ENCODE data around the gene GRID1. TPM values are rescaled to one million over a fixed set of nuclear protein-coding genes. Genes with fewer than 3 reads are reported as not detected.
A peak's percentile ranks its signal among the peaks of the same experiment; 100 is the strongest.

The GRID1 gene
- total and polyA plus RNA-seq, 7 experiments from 2014 or later: not detected

- no peaks in the 10 kb centered on the region for H3K36me3 Mint-ChIP-seq
Observed at GRCh38 chr10:85596389-85596788, 770.2 kb downstream of the GRID1 start.

GRCh38 chr10:85594239-85594638 is 772.4 kb downstream of the GRID1 start:
- intact Hi-C loops (cut with micrococcal nuclease): loop anchor here in 1 of 2 donors (2.0 kb wide), 1 partner anchor 19 kb away; no protein-coding TSS in a partner anchor

More at GRCh38 chr10:85596389-85596788, 770.2 kb downstream of the GRID1 start:
- ChIA-PET POLR2A (no interaction called here), CTCF (no interaction called here)
- intact Hi-C loops (cut with micrococcal nuclease): no loop called here
- Mint-ChIP-seq H3K4me3 (no peak overlapping the region), H3K27ac (no peak overlapping the region), H3K9me3 (peaks cover 0 to 1% (median 0%) of the 10 kb centered on the region in 11 donors), H3K27me3 (peaks cover 0 to 8% (median 0%) of the 10 kb centered on the region in 5 donors), H3K4me1 (peaks cover 8 to 27% (median 20%) of the 10 kb centered on the region in 7 donors)
- Histone ChIP-seq H3K4me1 (ENCODE audit: control insufficient read depth in 2 of 2, insufficient read depth in 2 of 2, low read length in 2 of 2) (peaks cover 13 to 14% of the 10 kb centered on the region in 2 donors), H3K9me3 (ENCODE audit: control insufficient read depth in 2 of 3, low read length in 3 of 3) (no peaks in the 10 kb centered on the region), H3K27me3 (ENCODE audit: control insufficient read depth in 2 of 2, insufficient read depth in 2 of 2, low read length in 2 of 2) (no peaks in the 10 kb centered on the region), H3K36me3 (ENCODE audit: control insufficient read depth in 2 of 3, insufficient read depth in 3 of 3, low read length in 3 of 3) (no peaks in the 10 kb centered on the region), H3K4me3 (ENCODE audit: low read length) (no peak overlapping the region), H3K27ac (ENCODE audit: low read depth, low read length) (no peak overlapping the region)
- DNase-seq (no peak), ATAC-seq (no peak)

GRCh38 chr10:85593226-85593772 is 773.3 kb downstream of the GRID1 start:
- peaks cover 13 to 14% of the 10 kb centered on the region in 2 donors for H3K4me1 ChIP-seq (ENCODE audit: control insufficient read depth in 2 of 2, insufficient read depth in 2 of 2, low read length in 2 of 2)
- H3K27ac ChIP-seq (ENCODE audit: low read depth, low read length): no peak overlapping the region
- no peaks in the 10 kb centered on the region for H3K36me3 ChIP-seq (ENCODE audit: control insufficient read depth in 2 of 3, insufficient read depth in 3 of 3, low read length in 3 of 3)
- POLR2A ChIA-PET: interaction anchor here (0.6 to 1.0 kb wide), 3 partner anchors 17 to 60 kb away, joined by 3 to 4 read pairs (median 4); no protein-coding TSS in a partner anchor
- H3K27me3 Mint-ChIP-seq: peaks cover 0 to 7% (median 0%) of the 10 kb centered on the region in 5 donors
- no peaks in the 10 kb centered on the region for H3K27me3 ChIP-seq (ENCODE audit: control insufficient read depth in 2 of 2, insufficient read depth in 2 of 2, low read length in 2 of 2)
- no peaks in the 10 kb centered on the region for H3K36me3 Mint-ChIP-seq
- H3K9me3 Mint-ChIP-seq: peaks cover 0 to 5% (median 0%) of the 10 kb centered on the region in 11 donors
- CTCF ChIA-PET: no interaction called here
- no peak overlapping the region for H3K4me3 ChIP-seq (ENCODE audit: low read length)
- peak overlapping the region in 1 of 9 donors; percentile 34 for H3K27ac Mint-ChIP-seq
- H3K9me3 ChIP-seq (ENCODE audit: control insufficient read depth in 2 of 3, low read length in 3 of 3): no peaks in the 10 kb centered on the region
- DNase-seq (no peak), ATAC-seq (no peak)
- H3K4me3 Mint-ChIP-seq: no peak overlapping the region
- H3K4me1 Mint-ChIP-seq: peaks cover 8 to 27% (median 20%) of the 10 kb centered on the region in 7 donors
- intact Hi-C loops (cut with micrococcal nuclease): no loop called here

More at GRCh38 chr10:85594239-85594638, 772.4 kb downstream of the GRID1 start:
- DNase-seq (peak in 2 of 9 donors; percentile 18 to 21), ATAC-seq (peak; percentile 32)
- H3K27ac Mint-ChIP-seq: peak overlapping the region in 7 of 9 donors; percentile 29 to 85 (median 45)
- no peaks in the 10 kb centered on the region for H3K36me3 ChIP-seq (ENCODE audit: control insufficient read depth in 2 of 3, insufficient read depth in 3 of 3, low read length in 3 of 3)
- CTCF ChIA-PET: no interaction called here
- H3K36me3 Mint-ChIP-seq: no peaks in the 10 kb centered on the region
- H3K4me3 ChIP-seq (ENCODE audit: low read length): no peak overlapping the region
- no peaks in the 10 kb centered on the region for H3K9me3 Mint-ChIP-seq
- H3K4me1 Mint-ChIP-seq: peaks cover 8 to 27% (median 20%) of the 10 kb centered on the region in 7 donors
- POLR2A ChIA-PET: interaction anchor here (1.0 to 1.4 kb wide), 4 partner anchors 11 to 20 kb away, joined by 3 to 6 read pairs (median 4); no protein-coding TSS in a partner anchor
- H3K4me3 Mint-ChIP-seq: peak overlapping the region in 3 of 10 donors; percentile 30 to 65 (median 42)
- peaks cover 13 to 14% of the 10 kb centered on the region in 2 donors for H3K4me1 ChIP-seq (ENCODE audit: control insufficient read depth in 2 of 2, insufficient read depth in 2 of 2, low read length in 2 of 2)
- H3K9me3 ChIP-seq (ENCODE audit: control insufficient read depth in 2 of 3, low read length in 3 of 3): no peaks in the 10 kb centered on the region
- no peak overlapping the region for H3K27ac ChIP-seq (ENCODE audit: low read depth, low read length)
- no peaks in the 10 kb centered on the region for H3K27me3 ChIP-seq (ENCODE audit: control insufficient read depth in 2 of 2, insufficient read depth in 2 of 2, low read length in 2 of 2)
- peaks cover 0 to 7% (median 0%) of the 10 kb centered on the region in 5 donors for H3K27me3 Mint-ChIP-seq

- DNase-seq: no peak
Observed at GRCh38 chr10:85581371-85581770, 785.2 kb downstream of the GRID1 start.

GRCh38 chr10:85580585-85580984 is 786.0 kb downstream of the GRID1 start:
- H3K27ac Mint-ChIP-seq: no peak overlapping the region
- no peaks in the 10 kb centered on the region for H3K4me1 Mint-ChIP-seq
- intact Hi-C loops (cut with micrococcal nuclease): no loop called here
- ATAC-seq: no peak
- Histone ChIP-seq H3K4me3 (ENCODE audit: low read length) (no peak overlapping the region), H3K4me1 (ENCODE audit: control insufficient read depth in 2 of 2, insufficient read depth in 2 of 2, low read length in 2 of 2) (no peaks in the 10 kb centered on the region), H3K27ac (ENCODE audit: low read depth, low read length) (no peak overlapping the region), H3K9me3 (ENCODE audit: control insufficient read depth in 2 of 3, low read length in 3 of 3) (no peaks in the 10 kb centered on the region), H3K36me3 (ENCODE audit: control insufficient read depth in 2 of 3, insufficient read depth in 3 of 3, low read length in 3 of 3) (no peaks in the 10 kb centered on the region), H3K27me3 (ENCODE audit: control insufficient read depth in 2 of 2, insufficient read depth in 2 of 2, low read length in 2 of 2) (no peaks in the 10 kb centered on the region)
- POLR2A ChIA-PET: no interaction called here
- peaks cover 0 to 12% (median 8%) of the 10 kb centered on the region in 5 donors for H3K27me3 Mint-ChIP-seq
- peaks cover 0 to 5% (median 0%) of the 10 kb centered on the region in 5 donors for H3K36me3 Mint-ChIP-seq
- CTCF ChIA-PET: no interaction called here
- no peak for DNase-seq
- H3K9me3 Mint-ChIP-seq: peaks cover 0 to 4% (median 0%) of the 10 kb centered on the region in 11 donors
- H3K4me3 Mint-ChIP-seq: no peak overlapping the region

More at GRCh38 chr10:85581371-85581770, 785.2 kb downstream of the GRID1 start:
- Mint-ChIP-seq H3K4me3 (no peak overlapping the region), H3K27me3 (peaks cover 0 to 12% (median 8%) of the 10 kb centered on the region in 5 donors), H3K9me3 (peaks cover 0 to 4% (median 0%) of the 10 kb centered on the region in 11 donors), H3K4me1 (no peaks in the 10 kb centered on the region), H3K36me3 (peaks cover 0 to 5% (median 0%) of the 10 kb centered on the region in 5 donors), H3K27ac (no peak overlapping the region)
- intact Hi-C loops (cut with micrococcal nuclease): no loop called here
- no peak overlapping the region for H3K27ac ChIP-seq (ENCODE audit: low read depth, low read length)
- H3K36me3 ChIP-seq (ENCODE audit: control insufficient read depth in 2 of 3, insufficient read depth in 3 of 3, low read length in 3 of 3): no peaks in the 10 kb centered on the region
- H3K4me1 ChIP-seq (ENCODE audit: control insufficient read depth in 2 of 2, insufficient read depth in 2 of 2, low read length in 2 of 2): no peaks in the 10 kb centered on the region
- CTCF ChIA-PET: no interaction called here
- no peaks in the 10 kb centered on the region for H3K9me3 ChIP-seq (ENCODE audit: control insufficient read depth in 2 of 3, low read length in 3 of 3)
- no peak for ATAC-seq
- POLR2A ChIA-PET: no interaction called here
- H3K4me3 ChIP-seq (ENCODE audit: low read length): no peak overlapping the region
- no peaks in the 10 kb centered on the region for H3K27me3 ChIP-seq (ENCODE audit: control insufficient read depth in 2 of 2, insufficient read depth in 2 of 2, low read length in 2 of 2)

- DNase-seq (no peak), ATAC-seq (no peak)
- Histone ChIP-seq H3K9me3 (ENCODE audit: control insufficient read depth in 2 of 3, low read length in 3 of 3) (no peaks in the 10 kb centered on the region), H3K4me3 (ENCODE audit: low read length) (no peak overlapping the region), H3K4me1 (ENCODE audit: control insufficient read depth in 2 of 2, insufficient read depth in 2 of 2, low read length in 2 of 2) (no peaks in the 10 kb centered on the region), H3K36me3 (ENCODE audit: control insufficient read depth in 2 of 3, insufficient read depth in 3 of 3, low read length in 3 of 3) (no peaks in the 10 kb centered on the region), H3K27me3 (ENCODE audit: control insufficient read depth in 2 of 2, insufficient read depth in 2 of 2, low read length in 2 of 2) (no peaks in the 10 kb centered on the region), H3K27ac (ENCODE audit: low read depth, low read length) (no peak overlapping the region)
- H3K27ac Mint-ChIP-seq: no peak overlapping the region
- H3K36me3 Mint-ChIP-seq: peaks cover 0 to 5% (median 0%) of the 10 kb centered on the region in 5 donors
- H3K27me3 Mint-ChIP-seq: peaks cover 0 to 12% (median 8%) of the 10 kb centered on the region in 5 donors
- no peaks in the 10 kb centered on the region for H3K4me1 Mint-ChIP-seq
- intact Hi-C loops (cut with micrococcal nuclease): no loop called here
- peaks cover 0 to 4% (median 0%) of the 10 kb centered on the region in 11 donors for H3K9me3 Mint-ChIP-seq
- ChIA-PET CTCF (no interaction called here), POLR2A (no interaction called here)
- no peak overlapping the region for H3K4me3 Mint-ChIP-seq
Observed at GRCh38 chr10:85578860-85579259, 787.7 kb downstream of the GRID1 start.

- H3K27ac ChIP-seq (ENCODE audit: low read depth, low read length): no peak overlapping the region
- POLR2A ChIA-PET: no interaction called here
- no peak for DNase-seq
- no peaks in the 10 kb centered on the region for H3K4me1 ChIP-seq (ENCODE audit: control insufficient read depth in 2 of 2, insufficient read depth in 2 of 2, low read length in 2 of 2)
- no peak for ATAC-seq
- Mint-ChIP-seq H3K27ac (no peak overlapping the region), H3K27me3 (peaks cover 0 to 12% (median 9%) of the 10 kb centered on the region in 5 donors), H3K4me1 (no peaks in the 10 kb centered on the region), H3K9me3 (peaks cover 0 to 4% (median 0%) of the 10 kb centered on the region in 11 donors), H3K4me3 (no peak overlapping the region), H3K36me3 (peaks cover 0 to 5% (median 0%) of the 10 kb centered on the region in 5 donors)
- H3K9me3 ChIP-seq (ENCODE audit: control insufficient read depth in 2 of 3, low read length in 3 of 3): no peaks in the 10 kb centered on the region
- CTCF ChIA-PET: no interaction called here
- intact Hi-C loops (cut with micrococcal nuclease): no loop called here
- H3K4me3 ChIP-seq (ENCODE audit: low read length): no peak overlapping the region
- no peaks in the 10 kb centered on the region for H3K27me3 ChIP-seq (ENCODE audit: control insufficient read depth in 2 of 2, insufficient read depth in 2 of 2, low read length in 2 of 2)
- H3K36me3 ChIP-seq (ENCODE audit: control insufficient read depth in 2 of 3, insufficient read depth in 3 of 3, low read length in 3 of 3): no peaks in the 10 kb centered on the region
Observed at GRCh38 chr10:85575441-85575840, 791.2 kb downstream of the GRID1 start.
